Stimulated activated CD8-positive, alpha-beta memory T cell treated with anti-CD3 and anti-CD28 coated beads, Interleukin-2, amount 100 ng/mL, for 48 hours (primary cell): ENCODE measurements around the gene RAB3GAP2.
"Not testable (repeated sequence)": the region's sequence is repeated elsewhere in the genome, so short reads cannot be mapped to it uniquely, and the experiment has no call there.

Experiments used
- DNase-seq, 2 donors: peaks; one replicate each; pipeline ENCODE4 v3.0.0-alpha.2; 2020; ENCODE audit warnings: low read depth in 2 of 2

The RAB3GAP2 gene

DNA sequence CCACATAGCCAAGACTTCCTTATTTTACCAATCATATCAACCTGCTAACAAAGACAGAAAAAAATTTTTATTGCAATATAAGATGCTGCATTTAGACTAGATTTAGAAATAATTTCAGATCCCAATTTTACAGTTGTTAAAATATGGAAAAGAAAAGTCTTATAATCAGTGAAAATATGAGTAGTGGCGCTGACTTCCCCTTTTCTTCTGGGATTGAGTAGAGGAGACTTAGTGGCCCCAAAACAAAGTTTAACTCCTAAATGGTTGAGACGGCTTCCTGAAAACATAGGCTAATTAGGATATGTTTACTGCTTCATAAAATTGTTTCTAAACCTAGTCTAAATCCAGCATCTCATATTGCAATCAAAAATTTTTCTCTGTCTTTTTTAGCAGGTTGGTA is 68.4 kb downstream of the RAB3GAP2 start:
- no peak for DNase-seq

DNA sequence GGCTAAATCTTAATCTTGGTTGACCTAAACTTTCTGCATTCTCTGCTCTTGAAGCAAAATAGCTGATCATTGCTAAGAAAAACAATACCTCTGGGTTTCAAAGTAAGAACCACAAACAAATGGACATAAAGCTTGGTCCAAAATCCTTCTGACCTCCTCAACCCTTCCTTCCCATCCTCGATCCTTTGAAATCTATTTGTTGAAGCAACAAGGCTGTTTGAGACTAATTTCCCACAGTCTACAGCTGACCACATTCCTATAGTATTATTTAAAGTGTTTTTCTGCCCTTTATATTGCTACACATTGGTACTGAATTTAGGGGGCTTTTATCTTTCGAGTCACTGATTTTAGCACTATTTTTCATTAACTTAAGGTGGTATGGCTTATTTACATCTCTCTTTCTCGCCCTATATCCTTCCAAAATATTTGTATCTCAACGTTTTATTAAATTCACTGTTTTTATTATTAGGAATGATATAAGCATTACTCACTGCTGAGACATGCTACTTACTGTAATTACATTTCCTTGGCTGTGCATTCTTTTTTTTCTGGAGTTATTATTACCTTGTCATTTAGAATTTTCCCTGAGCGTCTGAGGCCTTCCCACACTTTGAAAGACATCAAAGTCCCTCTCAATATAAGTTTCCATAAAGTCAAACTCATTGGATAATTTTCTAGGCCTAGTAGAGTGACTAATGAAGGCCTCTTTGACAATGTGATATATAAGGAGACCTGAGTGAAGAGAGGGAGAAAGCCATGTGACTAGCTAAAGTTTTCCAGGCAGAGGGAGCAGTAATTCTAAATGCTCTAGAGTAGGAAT is 73.9 kb downstream of the RAB3GAP2 start:
- DNase-seq: no peak

DNA sequence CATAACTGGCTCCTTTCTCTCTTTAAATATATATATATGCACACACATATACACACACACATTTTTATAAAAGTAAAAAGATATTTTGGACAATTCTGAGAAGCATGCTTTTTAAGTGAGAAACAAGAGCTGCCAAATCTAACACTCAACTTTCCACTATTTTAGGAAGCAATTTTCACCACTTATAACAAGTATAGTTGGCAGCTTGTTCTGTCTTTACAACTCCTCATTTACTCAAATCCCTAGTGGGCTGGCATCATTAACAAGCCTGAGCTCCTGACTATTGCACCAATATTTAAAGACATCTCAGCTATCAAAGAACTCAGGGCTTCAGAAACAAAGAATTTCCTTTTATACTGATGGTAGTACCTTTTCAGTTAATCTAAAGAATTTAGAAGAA is 76.6 kb downstream of the RAB3GAP2 start:
- DNase-seq: no peak

DNA sequence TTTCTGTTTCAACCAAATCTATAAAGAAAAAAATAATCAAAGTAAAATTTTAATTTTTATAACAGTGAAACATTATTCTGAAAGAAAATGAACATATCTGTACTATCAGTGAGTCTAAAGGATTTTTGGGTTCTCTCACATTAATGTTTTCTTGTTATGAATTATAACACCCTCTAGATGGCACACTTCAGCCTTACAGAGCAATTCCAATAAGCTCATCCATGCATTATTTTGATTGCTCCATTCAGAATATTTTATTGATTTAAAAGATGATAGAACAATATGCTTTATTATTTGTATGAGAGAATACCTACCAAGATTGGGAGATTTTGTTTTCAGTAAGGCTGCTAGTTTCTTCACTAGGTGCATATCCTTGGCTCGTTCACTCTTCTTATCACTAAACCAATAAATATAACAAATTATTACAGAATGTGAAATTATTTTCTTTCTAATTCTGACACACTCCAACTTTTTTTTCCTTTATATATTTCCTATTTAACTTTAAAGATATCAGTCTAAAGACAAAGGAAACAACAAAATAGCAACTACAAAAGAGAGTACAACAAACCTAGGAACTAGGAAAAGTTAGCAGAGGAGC is 82.4 kb downstream of the RAB3GAP2 start:
- no peak for DNase-seq

DNA sequence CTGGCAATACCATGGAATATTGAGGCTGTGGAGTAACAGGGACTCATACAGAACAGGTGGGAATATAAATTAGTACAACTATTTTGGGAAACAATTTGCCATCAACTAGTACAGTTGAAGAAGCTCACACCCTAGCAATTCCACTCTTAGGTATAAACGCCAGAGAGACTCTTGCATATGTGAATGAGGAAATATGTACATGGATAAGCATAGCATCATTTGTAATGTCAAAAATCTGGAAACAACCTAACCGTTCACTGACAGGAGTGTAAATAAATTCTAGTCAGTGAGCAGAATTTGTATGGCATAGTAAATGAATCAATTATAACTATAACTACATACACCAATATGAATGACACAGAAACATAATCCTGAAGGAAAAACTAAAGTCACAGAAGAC is 83.7 kb downstream of the RAB3GAP2 start:
- DNase-seq: no peak

DNA sequence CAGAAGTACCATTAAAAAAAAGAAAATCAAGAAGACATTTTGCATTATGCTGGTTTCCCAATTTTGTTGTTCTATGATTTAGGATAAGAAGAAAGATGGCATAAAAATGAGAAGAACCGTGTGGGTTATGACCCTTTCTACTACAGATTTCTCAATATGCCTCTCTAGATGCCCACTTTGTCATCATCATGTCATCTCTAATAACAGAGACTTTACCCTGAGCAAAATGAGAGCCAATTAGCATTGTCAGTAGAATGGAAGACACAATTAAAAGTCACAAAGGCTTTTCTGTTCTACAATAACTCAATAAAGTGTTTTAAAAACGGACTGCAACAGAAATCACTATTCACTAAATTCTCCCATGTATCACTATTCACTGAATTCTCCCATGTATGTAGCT is 85.5 kb downstream of the RAB3GAP2 start:
- no peak for DNase-seq

DNA sequence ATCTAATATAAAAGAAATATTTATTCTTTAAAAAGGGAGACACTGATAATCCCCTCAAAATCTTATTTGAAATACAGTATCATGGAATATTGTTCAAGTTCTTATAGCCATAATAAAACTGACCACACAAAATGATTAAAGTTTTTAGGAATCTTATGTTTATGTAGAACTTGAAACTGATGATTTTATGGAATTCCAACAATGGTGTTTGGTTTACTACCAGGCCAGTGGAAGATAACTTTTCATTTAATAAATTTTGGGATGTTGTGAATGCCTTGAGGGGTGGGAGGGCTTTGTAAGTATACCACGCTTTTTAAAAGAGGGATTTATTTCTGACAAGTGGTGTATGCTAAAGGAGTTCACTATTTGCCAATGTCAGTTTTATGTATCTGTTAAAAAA is 87.7 kb downstream of the RAB3GAP2 start:
- no peak for DNase-seq

DNA sequence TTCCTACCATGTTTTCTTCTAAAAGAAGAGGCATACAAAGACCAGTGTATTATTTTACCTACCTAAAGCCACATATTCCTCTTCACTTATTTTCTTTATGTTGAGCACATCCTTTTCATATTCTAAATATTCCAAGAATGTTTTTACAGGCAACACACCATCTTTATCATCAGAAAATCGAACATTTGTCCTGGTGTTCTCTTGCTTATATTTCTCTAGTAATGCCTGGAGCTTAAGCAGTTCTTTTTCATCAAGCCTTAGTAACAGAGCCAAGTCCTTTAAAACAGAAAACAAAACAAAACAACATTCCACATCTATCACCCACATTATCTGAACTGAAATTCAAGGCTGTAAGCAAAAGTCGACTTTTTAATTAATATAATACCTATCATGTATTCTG is 89.6 kb downstream of the RAB3GAP2 start:
- DNase-seq: no peak

DNA sequence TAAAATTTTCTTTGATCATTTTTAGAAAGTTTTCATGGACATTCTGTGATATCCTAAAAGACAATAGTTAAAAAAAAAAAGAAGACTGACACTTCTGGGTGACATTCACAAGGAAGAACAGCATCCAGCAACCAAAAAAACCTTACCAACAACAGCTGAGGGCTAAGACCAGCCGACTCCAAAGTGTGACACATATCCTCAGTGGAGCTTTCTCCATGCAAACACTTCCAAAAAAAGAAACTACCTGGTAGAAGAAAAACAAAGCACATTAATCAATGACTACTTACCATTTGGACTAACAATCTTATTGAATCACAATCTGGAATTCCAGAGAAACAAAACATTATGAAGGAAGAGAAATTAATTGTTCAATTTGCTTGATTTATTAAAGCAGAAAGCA is 90.1 kb downstream of the RAB3GAP2 start:
- DNase-seq: no peak

DNA sequence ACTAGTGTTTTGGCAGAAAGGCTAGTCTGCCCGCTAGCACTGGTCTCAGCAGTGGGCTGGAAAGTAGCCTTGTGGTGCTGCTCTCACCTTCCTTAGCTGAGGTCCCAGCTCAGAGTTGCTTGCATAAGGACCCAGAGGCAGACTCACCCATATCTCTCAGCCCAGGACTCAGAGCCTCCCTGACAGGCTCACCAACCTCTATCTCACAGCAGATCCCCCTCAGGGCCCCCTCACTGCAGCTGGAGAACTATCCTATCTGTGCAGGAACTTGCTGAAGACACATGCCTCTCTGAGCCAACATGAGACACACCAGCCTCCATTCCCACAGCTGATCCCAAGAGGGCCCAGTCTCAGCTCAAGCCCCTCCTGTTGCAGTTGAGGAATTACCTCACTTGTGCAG is 95.7 kb downstream of the RAB3GAP2 start:
- DNase-seq: no peak

DNA sequence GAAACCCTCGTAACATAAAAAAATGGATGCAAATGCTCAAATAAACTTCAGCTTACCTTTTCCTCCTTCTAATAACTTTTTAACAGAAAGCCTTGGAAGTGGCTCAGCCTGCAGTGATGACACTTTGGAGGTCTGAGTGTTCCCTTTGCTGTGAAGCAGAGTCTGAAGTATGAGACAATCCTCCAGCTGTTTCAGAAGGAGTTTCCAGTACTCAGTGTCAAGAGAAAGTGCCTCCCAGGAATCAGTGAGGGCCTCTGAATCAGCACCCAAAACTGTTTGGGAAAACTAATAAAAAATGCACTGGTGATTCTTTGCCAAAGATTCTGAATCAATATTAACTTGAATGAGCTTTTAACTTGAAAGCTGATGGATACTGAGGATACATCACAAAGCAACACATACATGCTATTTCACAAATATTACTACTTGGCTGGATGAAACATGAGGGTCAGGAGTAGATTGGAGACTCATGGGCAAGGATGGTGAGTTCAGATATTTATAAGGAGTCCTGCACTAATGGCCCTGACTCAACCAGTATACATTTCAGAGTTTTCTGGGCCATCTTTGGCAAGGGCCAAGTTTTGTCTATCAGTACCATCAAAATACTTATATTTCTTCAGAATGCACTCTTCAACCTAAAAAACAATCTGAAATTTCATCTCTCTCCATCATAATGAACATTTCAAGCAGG is 101.3 kb downstream of the RAB3GAP2 start:
- DNase-seq: no peak

DNA sequence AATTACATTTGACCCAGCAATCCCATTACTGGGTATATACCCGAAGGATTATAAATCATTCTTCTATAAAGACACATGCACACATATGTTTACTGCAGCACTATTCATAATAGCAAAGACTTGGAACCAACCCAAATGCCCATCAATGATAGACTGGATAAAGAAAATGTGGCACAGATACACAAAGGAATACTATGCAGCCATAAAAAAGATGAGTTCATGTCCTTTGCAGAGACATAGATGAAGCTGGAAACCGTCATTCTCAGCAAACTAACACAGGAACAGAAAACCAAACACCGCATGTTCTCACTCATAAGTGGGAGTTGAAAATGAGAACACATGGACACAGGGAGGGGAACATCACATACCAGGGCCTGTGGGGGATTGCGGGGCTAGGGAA is 102.4 kb downstream of the RAB3GAP2 start:
- not testable (repeated sequence) for DNase-seq

DNA sequence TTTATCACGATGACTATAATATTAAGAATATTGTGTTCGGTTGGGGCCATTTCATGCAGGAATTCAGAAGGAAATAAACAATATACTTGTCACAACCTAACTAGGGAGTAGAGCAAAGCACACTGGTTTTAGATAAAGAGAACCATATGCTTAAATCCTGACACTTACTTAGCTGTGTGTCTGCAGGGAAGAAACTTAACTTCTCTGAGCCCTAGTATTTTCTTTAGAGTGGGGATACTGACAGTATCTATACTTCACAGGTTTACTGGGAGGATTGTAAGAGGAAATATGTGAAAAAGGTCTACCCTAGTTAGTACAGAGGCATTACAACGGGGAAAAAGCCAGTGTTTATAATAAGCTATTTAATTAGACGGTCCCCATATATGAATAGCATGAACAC is 105.4 kb downstream of the RAB3GAP2 start:
- DNase-seq: no peak

DNA sequence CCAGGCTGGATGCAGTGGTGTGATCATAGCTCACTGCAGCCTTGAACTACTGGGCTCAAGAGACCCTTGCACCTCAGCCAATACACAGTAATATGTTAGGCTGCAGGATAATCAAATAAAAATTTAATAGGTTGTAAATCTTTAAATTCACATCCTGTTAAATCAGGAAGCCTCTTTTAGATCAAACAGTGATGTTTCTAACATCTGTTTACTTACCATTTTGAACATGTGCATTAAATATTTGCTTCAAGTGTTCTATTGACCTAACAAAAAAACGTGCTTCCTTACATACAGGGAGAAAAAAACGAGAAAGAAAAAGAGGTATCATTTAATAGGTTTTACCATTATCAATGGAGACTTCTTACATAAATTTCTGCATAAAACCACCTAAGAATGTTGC is 107.7 kb downstream of the RAB3GAP2 start:
- DNase-seq: no peak

DNA sequence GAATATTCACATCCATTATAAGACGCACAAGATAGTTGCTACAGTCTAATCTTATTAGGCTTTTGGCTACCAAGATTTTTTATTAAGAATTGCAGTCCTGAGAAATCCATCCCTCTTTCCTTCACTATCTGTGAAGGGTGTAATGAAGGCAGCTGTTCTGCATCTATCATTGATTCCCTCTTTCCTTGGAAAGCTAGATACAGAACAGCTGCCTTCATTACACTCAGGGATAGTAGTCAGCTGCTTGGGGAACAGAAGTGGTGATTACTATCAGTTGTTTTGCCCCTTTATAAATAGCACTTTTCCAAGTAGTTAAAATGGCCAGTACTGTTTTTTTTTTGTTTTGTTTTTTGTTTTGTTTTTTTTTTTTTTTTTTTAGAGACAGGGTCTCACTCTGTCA is 108.1 kb downstream of the RAB3GAP2 start:
- DNase-seq: no peak

DNA sequence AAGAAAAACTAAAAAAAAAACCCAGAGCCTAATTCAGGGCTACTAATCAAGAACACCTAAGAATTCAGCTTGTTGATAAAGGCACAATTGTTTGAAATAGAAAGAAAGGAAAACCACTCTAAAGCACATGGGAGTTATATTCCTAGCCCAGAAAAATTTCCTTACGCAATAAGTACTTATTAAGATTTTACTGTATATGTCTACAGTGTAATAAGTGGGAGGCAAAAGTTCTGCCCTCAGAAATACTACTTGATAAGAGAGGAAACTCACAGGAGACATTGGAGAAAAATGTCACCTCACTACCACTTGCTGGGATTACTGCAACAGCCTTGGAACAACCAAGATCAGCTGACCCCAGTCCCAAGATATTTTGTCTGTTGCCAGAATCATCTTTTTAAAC is 112.2 kb downstream of the RAB3GAP2 start:
- DNase-seq: no peak

DNA sequence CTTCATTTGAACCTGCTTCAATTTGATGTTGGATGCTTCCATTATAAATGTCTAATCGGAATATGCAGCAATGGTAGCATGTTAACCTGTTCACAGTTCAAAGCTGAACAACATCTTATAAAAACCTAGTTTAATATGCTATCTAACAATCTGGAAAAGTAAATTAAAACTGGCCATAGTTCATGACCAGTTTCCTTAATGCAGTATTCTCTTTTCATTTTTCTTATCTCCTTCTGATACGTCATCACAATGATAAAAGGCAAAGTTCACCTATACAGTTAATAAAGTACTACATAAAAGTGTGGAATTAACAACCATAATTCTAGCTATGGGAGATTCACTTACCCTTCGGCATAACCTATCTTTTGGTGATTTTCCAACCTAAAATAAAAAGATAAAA is 113.2 kb downstream of the RAB3GAP2 start:
- DNase-seq: no peak

DNA sequence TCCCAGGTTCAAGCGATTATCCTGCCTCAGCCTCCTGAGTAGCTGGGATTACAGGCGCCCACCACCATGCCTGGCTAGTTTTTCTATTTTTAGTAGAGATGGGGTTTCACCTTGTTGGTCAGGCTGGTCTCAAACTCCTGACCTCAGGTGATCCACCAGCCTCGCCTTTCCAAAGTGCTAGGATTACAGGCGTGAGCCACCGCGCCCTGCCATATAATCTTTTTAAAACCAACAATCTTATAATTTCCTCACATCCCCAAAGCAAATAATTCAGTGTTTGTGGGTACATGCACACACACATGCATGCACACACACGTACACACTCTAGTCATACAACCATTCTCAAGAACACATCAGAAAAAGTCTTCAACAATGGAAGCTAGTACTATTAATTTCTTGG is 113.7 kb downstream of the RAB3GAP2 start:
- DNase-seq: not testable (repeated sequence)

DNA sequence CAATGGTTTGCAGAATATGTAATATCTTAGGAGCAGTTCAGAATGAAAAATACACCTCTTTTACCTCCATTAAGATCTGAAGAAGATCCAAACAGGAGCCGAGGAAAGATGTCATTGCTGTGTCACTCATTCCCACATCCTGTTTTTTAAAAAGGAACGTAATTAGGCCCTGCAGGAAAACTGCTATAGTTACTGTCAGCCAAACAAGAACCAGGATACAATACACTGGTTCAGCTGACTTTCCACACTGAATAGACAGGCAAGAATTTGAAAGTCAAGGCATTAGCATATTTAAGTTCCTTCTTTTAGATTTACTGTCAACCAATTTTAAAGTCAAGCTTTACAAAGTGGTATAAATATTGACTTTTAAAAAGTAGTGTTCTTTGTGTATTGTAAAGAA is 114.5 kb downstream of the RAB3GAP2 start:
- no peak for DNase-seq

DNA sequence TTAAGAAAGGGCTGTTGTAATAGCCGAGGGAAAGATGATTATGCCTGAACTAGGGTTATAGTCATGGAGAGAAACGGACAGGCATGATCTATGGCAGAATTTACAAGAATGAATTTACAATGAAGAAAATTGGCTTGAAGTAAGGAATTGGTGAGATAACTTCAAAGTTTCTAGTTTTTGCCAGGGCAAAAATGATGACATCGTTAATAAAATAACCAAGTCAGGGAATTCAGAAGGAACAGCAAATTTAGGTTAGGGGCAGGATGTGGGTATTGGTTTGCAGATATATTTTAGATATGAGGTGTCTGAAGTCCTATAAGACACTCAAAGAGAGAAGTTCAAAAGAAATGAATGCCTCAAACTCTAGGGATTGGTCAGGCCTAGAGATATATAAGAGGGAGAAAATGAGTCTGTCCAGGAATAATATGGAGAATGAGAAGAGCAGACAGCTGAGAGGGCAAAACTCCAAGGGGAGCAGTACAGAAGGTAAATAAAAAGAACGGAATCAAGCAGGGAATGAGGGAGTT is 115.6 kb downstream of the RAB3GAP2 start:
- no peak for DNase-seq

DNA sequence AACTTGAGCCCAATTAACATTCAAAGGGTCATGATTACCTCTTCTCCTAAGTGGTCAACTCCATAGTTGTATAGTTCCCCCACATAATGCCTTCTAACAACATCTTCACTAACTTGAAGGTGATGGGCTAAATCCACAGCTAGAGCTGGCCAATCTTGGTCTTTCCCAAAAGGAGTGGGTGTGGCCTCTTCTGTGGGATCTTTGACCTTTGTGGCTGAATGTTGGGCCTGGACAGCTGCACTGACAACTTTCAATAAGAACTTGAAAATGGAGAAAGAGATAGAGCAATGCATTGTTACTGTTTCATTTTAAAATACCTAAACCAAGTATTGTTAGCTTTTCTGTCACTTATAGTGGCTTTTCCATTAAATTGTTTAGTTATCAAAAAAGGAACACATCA is 119.1 kb downstream of the RAB3GAP2 start:
- DNase-seq: no peak

DNA sequence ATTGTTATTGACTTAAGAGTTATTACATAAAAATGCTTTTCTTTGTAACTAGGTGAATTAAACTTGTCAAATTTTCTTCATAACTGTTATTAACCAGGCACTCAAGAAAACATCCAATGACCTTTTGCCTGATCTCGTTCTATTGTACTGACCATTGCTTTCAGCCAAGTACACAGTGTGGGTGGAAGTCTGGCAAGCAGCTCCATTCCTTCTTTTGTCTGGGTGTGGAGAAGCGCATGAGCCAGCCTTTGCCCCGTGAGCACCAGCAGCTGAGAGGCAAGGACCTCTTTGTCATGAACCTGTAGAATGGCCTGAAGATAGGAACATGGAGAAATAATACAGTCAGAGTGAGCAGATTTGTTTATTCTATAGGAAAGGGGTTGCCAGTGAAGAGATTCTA is 120.8 kb downstream of the RAB3GAP2 start:
- DNase-seq: no peak

DNA sequence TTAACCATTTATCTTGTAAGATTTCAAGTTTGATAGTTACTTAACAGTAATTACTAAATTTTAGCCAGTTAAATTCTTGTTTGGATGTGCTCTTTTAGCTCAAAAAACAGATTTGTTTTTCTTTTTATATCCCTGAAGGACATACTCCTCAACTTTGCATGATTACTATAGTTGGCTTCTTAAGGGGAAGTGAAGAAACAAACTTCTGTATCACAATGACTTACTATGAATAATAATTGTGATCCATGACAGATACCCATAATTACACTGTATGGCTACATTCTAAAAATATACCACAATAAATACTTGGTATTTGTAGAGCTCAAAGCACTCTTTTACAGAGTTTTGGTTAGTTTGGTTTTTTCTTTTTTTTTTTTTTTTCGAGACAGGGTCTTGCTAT is 122.5 kb downstream of the RAB3GAP2 start:
- no peak for DNase-seq
